Esophagus squamous epithelium (tissue), 5 donors: ENCODE data around the gene TMEM74B. TPM values are rescaled to one million over a fixed set of nuclear protein-coding genes. Genes with fewer than 3 reads are reported as not detected.

Experiments used
- DNase-seq: peaks from one replicate; lab custom pipeline; 2025; lab: John Stamatoyannopoulos, UW
- H3K27ac ChIP-seq, 4 donors: fragments of 200-600 bp; sonication (generic); one replicate each; pipeline ENCODE4 v1.5.1; 2016 to 2019; ENCODE audit warnings: mild to moderate bottlenecking in 1 of 4
- H3K27me3 ChIP-seq, 4 donors: fragments of 200-600 bp; sonication (generic); 1 replicate in 3 of 4; 2 replicates in 1 of 4; pipeline versions ENCODE4 v1.5.1 to v1.6.0; 2017 to 2021; ENCODE audit warnings: antibody characterized with exemption in 1 of 4
- H3K36me3 ChIP-seq, 3 donors: fragments of 200-600 bp; sonication (generic); one replicate each; pipeline ENCODE4 v1.5.1; 2016 to 2019
- H3K4me1 ChIP-seq, 3 donors: fragments of 200-600 bp; sonication (generic); one replicate each; pipeline ENCODE4 v1.5.1; 2017 to 2019
- H3K4me3 ChIP-seq, 4 donors: fragments of 200-600 bp; sonication (generic); 1 replicate in 3 of 4; 2 replicates in 1 of 4; pipeline ENCODE4 v1.5.1; 2016 to 2019; ENCODE audit warnings: mild to moderate bottlenecking in 2 of 4, moderate library complexity in 1 of 4
- H3K9me3 ChIP-seq, 3 donors: fragments of 200-600 bp; sonication (generic); one replicate each; pipeline ENCODE4 v1.5.1; 2016 to 2019
- CTCF ChIP-seq, 6 experiments: fragments of 450-650 bp in 4 of 6; fragments of 200-600 bp in 2 of 6; sonication (generic) in 2 of 6; IDR thresholded peaks; one replicate each; pipeline ENCODE4 v1.5.1; 2016 to 2019; ENCODE audit warnings: antibody characterized with exemption in 6 of 6, mild to moderate bottlenecking in 4 of 6, moderate library complexity in 4 of 6
- POLR2A ChIP-seq, 4 donors: fragments of 450-650 bp; IDR thresholded peaks; one replicate each; pipeline ENCODE4 v1.6.1; 2017; ENCODE audit warnings: antibody characterized with exemption in 4 of 4, mild to moderate bottlenecking in 4 of 4, moderate library complexity in 3 of 4
- WGBS, 2 donors: methylation state at CpG; one replicate each; pipeline ENCODE4 v1.1.5; 2018; 5-methylcytosine and 5-hydroxymethylcytosine counted together
- intact Hi-C: fragments of 100-400 bp; cut with DNase I; formaldehyde crosslinking; loops from one replicate; pipeline ENCODE4 v1.15.0; 2022
- total RNA-seq, 4 donors: library from RNA; depleted of rRNA; stranded (reverse); fragments of >200 nt; gene quantifications; one replicate each; pipeline ENCODE4 v1.1.0, GENCODE V29; 2016
- donor health status: DM: yes; HTN: yes; CAD: no.

The TMEM74B gene
- total RNA-seq, 4 donors from 2014 or later = 0.13 to 1.1 (median 0.77) TPM

- intact Hi-C loops = no loop called here
- H3K27me3 ChIP-seq = no peaks in the 10 kb centered on the region
- no peaks in the 10 kb centered on the region for H3K4me1 ChIP-seq
- H3K4me3 ChIP-seq = no peak overlapping the region
- H3K27ac ChIP-seq = no peak overlapping the region
- no peaks in the 10 kb centered on the region for H3K9me3 ChIP-seq
- TF ChIP-seq CTCF (IDR thresholded peaks at IDR 0.05) = no peak
- no peak for TF ChIP-seq POLR2A (IDR thresholded peaks at IDR 0.05)
- DNase-seq = no peak
- peaks cover 0 to 80% (median 7%) of the 10 kb centered on the region in 3 donors for H3K36me3 ChIP-seq
- 81 to 86% methylated on average over 8 of the region's 8 CpGs for WGBS, 2 donors
Measured at GRCh38 chr20:1174787-1175186, 10.0 kb downstream of the TMEM74B start.

GRCh38 chr20:1173698-1174097, 11.1 kb downstream of the TMEM74B start:
- Histone ChIP-seq H3K27ac (no peak overlapping the region), H3K4me1 (no peaks in the 10 kb centered on the region), H3K4me3 (no peak overlapping the region), H3K27me3 (no peaks in the 10 kb centered on the region), H3K36me3 (peaks cover 8 to 91% (median 11%) of the 10 kb centered on the region in 3 donors), H3K9me3 (no peaks in the 10 kb centered on the region)
- DNase-seq = no peak
- TF ChIP-seq CTCF (IDR thresholded peaks at IDR 0.05) = no peak
- no peak for TF ChIP-seq POLR2A (IDR thresholded peaks at IDR 0.05)
- intact Hi-C loops = no loop called here
- 72 to 75% methylated on average over 4 of the region's 4 CpGs for WGBS, 2 donors

GRCh38 chr20:1171461-1172093, 13.2 kb downstream of the TMEM74B start:
- no peak overlapping the region for H3K27ac ChIP-seq
- WGBS, 2 donors = 70 to 83% methylated on average over 1 to 2 of the region's 4 CpGs
- no peak for DNase-seq
- no peaks in the 10 kb centered on the region for H3K9me3 ChIP-seq
- no peaks in the 10 kb centered on the region for H3K27me3 ChIP-seq
- TF ChIP-seq POLR2A (IDR thresholded peaks at IDR 0.05) (no peak), CTCF (IDR thresholded peaks at IDR 0.05) (no peak)
- H3K36me3 ChIP-seq = peaks cover 11 to 100% (median 18%) of the 10 kb centered on the region in 3 donors
- no peaks in the 10 kb centered on the region for H3K4me1 ChIP-seq
- intact Hi-C loops = no loop called here
- H3K4me3 ChIP-seq = no peak overlapping the region

- no peaks in the 10 kb centered on the region for H3K9me3 ChIP-seq
- H3K4me1 ChIP-seq = no peaks in the 10 kb centered on the region
- intact Hi-C loops = no loop called here
- DNase-seq = no peak
- H3K4me3 ChIP-seq = no peak overlapping the region
- peaks cover 13 to 100% (median 29%) of the 10 kb centered on the region in 3 donors for H3K36me3 ChIP-seq
- H3K27ac ChIP-seq = no peak overlapping the region
- no peaks in the 10 kb centered on the region for H3K27me3 ChIP-seq
- WGBS, 2 donors = 95 to 100% methylated on average over 2 to 5 of the region's 5 CpGs
- no peak for TF ChIP-seq POLR2A (IDR thresholded peaks at IDR 0.05)
- TF ChIP-seq CTCF (IDR thresholded peaks at IDR 0.05) = no peak
Measured at GRCh38 chr20:1169224-1169623, 15.6 kb downstream of the TMEM74B start.

GRCh38 chr20:1166948-1167720, 17.6 kb downstream of the TMEM74B start:
- peaks cover 11 to 100% (median 36%) of the 10 kb centered on the region in 3 donors for H3K36me3 ChIP-seq
- H3K27ac ChIP-seq = no peak overlapping the region
- intact Hi-C loops = no loop called here
- no peak for TF ChIP-seq CTCF (IDR thresholded peaks at IDR 0.05)
- H3K9me3 ChIP-seq = no peaks in the 10 kb centered on the region
- no peaks in the 10 kb centered on the region for H3K4me1 ChIP-seq
- no peak for DNase-seq
- H3K27me3 ChIP-seq = no peaks in the 10 kb centered on the region
- WGBS, 2 donors = 87 to 89% methylated on average over 1 of the region's 1 CpG
- H3K4me3 ChIP-seq = no peak overlapping the region
